B cell (primary cell): ENCODE results near the gene GTPBP4. TPM values are rescaled to one million over a fixed set of nuclear protein-coding genes. Genes with fewer than 3 reads are reported as not detected.

Experiments used
- ATAC-seq: fragments of 200-7000 bp; cut with Tn5 transposase; one replicate; pipeline ENCODE4 v1.10.0; 2021; ENCODE audit warnings: low read depth, mild to moderate bottlenecking, moderate number of reproducible peaks, moderate library complexity
- CTCF ChIA-PET: fragments of 350-600 bp; sonication (Branson Sonifier 250); formaldehyde crosslinking; loops from one replicate; lab custom pipeline; 2021; ENCODE audit warnings: antibody characterized with exemption, inconsistent platforms; lab: Charles Lee
- POLR2A ChIA-PET: fragments of 350-600 bp; sonication (Branson Sonifier 250); formaldehyde crosslinking; loops from one replicate; lab custom pipeline; 2021; ENCODE audit warnings: antibody characterized with exemption; lab: Charles Lee
- DNase-seq: peaks from one replicate; pipeline ENCODE4 v3.0.0; 2013
- H2AFZ ChIP-seq: 2 replicates; pipeline ENCODE4 v1.6.1; 2012; ENCODE audit warnings: mild to moderate bottlenecking, low read depth, low read length; ENCODE audit not compliant: insufficient read depth, poor library complexity, severe bottlenecking
- H3K27ac ChIP-seq, 2 donors: 1 replicate in 1 of 2; 2 replicates in 1 of 2; pipeline ENCODE4 v1.5.1; 2012 to 2013; ENCODE audit warnings: low read length in 2 of 2, mild to moderate bottlenecking in 2 of 2, moderate library complexity in 1 of 2
- H3K27me3 ChIP-seq, 4 experiments: fragments of 200-600 bp in 1 of 4; sonication (generic) in 1 of 4; replicated peaks in 1 of 4; 1 replicate in 2 of 4; 2 replicates in 2 of 4; pipeline versions ENCODE4 v1.6.1 to v1.7.0; 2013 to 2016; ENCODE audit warnings: low read length in 3 of 4, mild to moderate bottlenecking in 2 of 4, mixed read lengths in 1 of 4, moderate library complexity in 1 of 4; ENCODE audit not compliant: insufficient read depth in 4 of 4, control insufficient read depth in 3 of 4; ENCODE audit errors: control extremely low read depth in 1 of 4
- H3K36me3 ChIP-seq, 2 experiments: replicated peaks in 1 of 2; 1 replicate in 1 of 2; 2 replicates in 1 of 2; pipeline versions ENCODE4 v1.6.1 to v1.7.1; 2013; ENCODE audit warnings: low read length in 1 of 2; ENCODE audit not compliant: insufficient read depth in 2 of 2, control insufficient read depth in 1 of 2; ENCODE audit errors: control extremely low read depth in 1 of 2, extremely low read depth in 1 of 2
- H3K4me1 ChIP-seq, 2 donors: fragments of 200-600 bp in 1 of 2; sonication (generic) in 1 of 2; 1 replicate in 1 of 2; 2 replicates in 1 of 2; pipeline versions ENCODE4 v1.5.1 to v1.6.1; 2013 to 2017; ENCODE audit warnings: low read length in 2 of 2; ENCODE audit not compliant: control insufficient read depth in 2 of 2, insufficient read depth in 2 of 2
- H3K4me2 ChIP-seq: replicated peaks from 2 replicates; pipeline ENCODE3; 2012; ENCODE audit warnings: mild to moderate bottlenecking, low read depth, low read length; ENCODE audit not compliant: poor library complexity, severe bottlenecking
- H3K4me3 ChIP-seq, 5 experiments: fragments of 200-600 bp in 1 of 5; sonication (generic) in 1 of 5; 1 replicate in 3 of 5; 2 replicates in 2 of 5; pipeline versions ENCODE4 v1.5.1 to v1.7.0; 2011 to 2016; ENCODE audit warnings: low read length in 4 of 5, mild to moderate bottlenecking in 4 of 5, low read depth in 2 of 5, control low read depth in 1 of 5, moderate library complexity in 1 of 5; ENCODE audit not compliant: insufficient read depth in 1 of 5; ENCODE audit errors: control extremely low read depth in 1 of 5, extremely low read depth in 1 of 5
- H3K79me2 ChIP-seq: fragments of 200-600 bp; sonication (generic); one replicate; pipeline ENCODE4 v1.6.0; 2016; ENCODE audit warnings: low read length; ENCODE audit not compliant: control insufficient read depth, insufficient read depth
- H3K9ac ChIP-seq: fragments of 200-600 bp; sonication (generic); 2 replicates; pipeline ENCODE4 v1.6.1; 2017; ENCODE audit warnings: mild to moderate bottlenecking, low read length, moderate library complexity
- H3K9me3 ChIP-seq, 3 donors: one replicate each; pipeline versions ENCODE4 v1.6.1 to v1.7.1; 2013; ENCODE audit warnings: low read length in 2 of 3; ENCODE audit not compliant: control insufficient read depth in 2 of 3, insufficient read depth in 1 of 3; ENCODE audit errors: control extremely low read depth in 1 of 3
- H4K20me1 ChIP-seq: 2 replicates; pipeline ENCODE4 v1.6.0; 2012; ENCODE audit warnings: mild to moderate bottlenecking, low read length; ENCODE audit not compliant: insufficient read depth, control insufficient read depth, poor library complexity, severe bottlenecking
- H3K27ac Mint-ChIP-seq: one replicate; pipeline ENCODE4 v1.8.0; 2021; ENCODE audit warnings: mixed read lengths
- H3K27me3 Mint-ChIP-seq: one replicate; pipeline ENCODE4 v1.8.0; 2021; ENCODE audit warnings: mixed read lengths
- H3K4me1 Mint-ChIP-seq: one replicate; pipeline ENCODE4 v1.8.0; 2021; ENCODE audit warnings: mixed read lengths
- H3K4me3 Mint-ChIP-seq: one replicate; pipeline ENCODE4 v1.8.0; 2021; ENCODE audit warnings: mixed read lengths
- H3K9me3 Mint-ChIP-seq: one replicate; pipeline ENCODE4 v1.8.0; 2022; ENCODE audit warnings: mixed read lengths; ENCODE audit not compliant: insufficient read depth
- CTCF ChIP-seq: fragments of 200-600 bp; IDR thresholded peaks from one replicate; pipeline ENCODE4 v1.8.0; 2022; ENCODE audit warnings: antibody characterized with exemption, mild to moderate bottlenecking
- EZH2 ChIP-seq: IDR thresholded peaks from 2 replicates; pipeline ENCODE4 v1.6.1; 2012; ENCODE audit warnings: borderline replicate concordance, low read depth, mild to moderate bottlenecking, moderate library complexity, low read length; ENCODE audit not compliant: insufficient read depth, poor library complexity, severe bottlenecking
- WGBS: methylation state at CpG from one replicate; pipeline ENCODE4 v1.1.5; 2013; ENCODE audit warnings: missing lambda C conversion rate; ENCODE audit not compliant: insufficient coverage; 5-methylcytosine and 5-hydroxymethylcytosine counted together
- intact Hi-C: fragments of 100-400 bp; cut with micrococcal nuclease; formaldehyde crosslinking; loops from one replicate; pipeline ENCODE4 v1.10.0; 2022
- polyA plus RNA-seq: library from polyadenylated mRNA; depleted of rRNA; stranded (reverse); fragments of >200 nt; gene quantifications from 2 replicates; pipeline ENCODE4 v1.2.3, GENCODE V29; 2012
- total RNA-seq, 2 donors: library from RNA; stranded (reverse); fragments of 120-200 nt in 1 of 2; gene quantifications; 1 replicate in 1 of 2; 2 replicates in 1 of 2; pipeline versions ENCODE4 v1.2.3 to v1.2.4, GENCODE V29; 2013 to 2022

GTPBP4 gene
- total and polyA plus RNA-seq, 2 donors (not counting 1 experiment from before 2014, with no cell fraction given): 11.8 to 45.4 TPM

- Histone ChIP-seq H2AFZ (no peak overlapping the region), H3K79me2 (no peaks in the 10 kb centered on the region), H3K27ac (no peak overlapping the region), H4K20me1 (no peaks in the 10 kb centered on the region), H3K9me3 (no peaks in the 10 kb centered on the region), H3K4me1 (peaks cover 11 to 15% of the 10 kb centered on the region in 2 donors), H3K36me3 (no peaks in the 10 kb centered on the region), H3K27me3 (no peaks in the 10 kb centered on the region), H3K4me2 (no peak overlapping the region), H3K4me3 (no peak overlapping the region), H3K9ac (no peak overlapping the region)
- WGBS: 97% methylated on average over 10 of the region's 10 CpGs
- Mint-ChIP-seq H3K27me3 (peaks cover 10% of the 10 kb centered on the region), H3K9me3 (no peaks in the 10 kb centered on the region), H3K4me1 (peaks cover 22% of the 10 kb centered on the region), H3K27ac (no peak overlapping the region), H3K4me3 (no peak overlapping the region)
- POLR2A ChIA-PET: no interaction called here
- TF ChIP-seq CTCF (no peak), EZH2 (no peak)
- ATAC-seq (no peak), DNase-seq (no peak)
- intact Hi-C loops: no loop called here
- CTCF ChIA-PET: no interaction called here
Observed at GRCh38 chr10:948347-948746, 39.9 kb upstream of the GTPBP4 start.

- Mint-ChIP-seq H3K27me3 (peaks cover 17% of the 10 kb centered on the region), H3K4me1 (peaks cover 11% of the 10 kb centered on the region), H3K9me3 (no peaks in the 10 kb centered on the region), H3K27ac (no peak overlapping the region), H3K4me3 (peak overlapping the region; percentile 38)
- Histone ChIP-seq H4K20me1 (no peaks in the 10 kb centered on the region), H3K4me3 (no peak overlapping the region), H3K79me2 (no peaks in the 10 kb centered on the region), H3K36me3 (no peaks in the 10 kb centered on the region), H3K27ac (no peak overlapping the region), H3K27me3 (no peaks in the 10 kb centered on the region), H3K9me3 (no peaks in the 10 kb centered on the region), H3K4me1 (peaks cover 3 to 4% of the 10 kb centered on the region in 2 donors), H2AFZ (no peak overlapping the region), H3K4me2 (no peak overlapping the region), H3K9ac (no peak overlapping the region)
- intact Hi-C loops: no loop called here
- TF ChIP-seq CTCF (no peak), EZH2 (no peak)
- POLR2A ChIA-PET: no interaction called here
- DNase-seq (no peak), ATAC-seq (no peak)
- CTCF ChIA-PET: no interaction called here
- 83% methylated on average over 4 of the region's 9 CpGs for WGBS
Observed at GRCh38 chr10:949446-949845, 38.8 kb upstream of the GTPBP4 start.
